Renal pelvis (tissue), 4 donors: ENCODE results near the gene FIBCD1. TPM values are rescaled to one million over a fixed set of nuclear protein-coding genes. Genes with fewer than 3 reads are reported as not detected.
"Not testable (repeated sequence)": the region's sequence is repeated elsewhere in the genome, so short reads cannot be mapped to it uniquely, and the experiment has no call there.

Source experiments
- DNase-seq: peaks from one replicate; pipeline ENCODE4 v3.0.0-alpha.2; 2013
- polyA plus RNA-seq, 3 donors: library from polyadenylated mRNA; unstranded; fragments of 120-200 nt; gene quantifications; one replicate each; pipeline ENCODE4 v1.2.1, GENCODE V29; 2013; ENCODE audit not compliant: insufficient read length in 3 of 3

FIBCD1 gene
- polyA plus RNA-seq, 3 donors = 0.41 to 0.79 (median 0.49) TPM

- DNase-seq = no peak
These were observed 16.0 kb downstream of the FIBCD1 start for GRCh38 chr9:130922893-130923610.

- DNase-seq = no peak
These were observed 16.8 kb downstream of the FIBCD1 start for GRCh38 chr9:130921989-130922892.

GRCh38 chr9:130921300-130921988 lies 17.6 kb downstream of the FIBCD1 start:
- DNase-seq = no peak

- no peak for DNase-seq
These were observed 18.2 kb downstream of the FIBCD1 start for GRCh38 chr9:130920762-130921299.

- no peak for DNase-seq
These were observed 18.8 kb downstream of the FIBCD1 start for GRCh38 chr9:130920233-130920632.

GRCh38 chr9:130919559-130920145 lies 19.4 kb downstream of the FIBCD1 start:
- DNase-seq = no peak

- DNase-seq = no peak
These were observed 20.1 kb downstream of the FIBCD1 start for GRCh38 chr9:130918826-130919558.

- no peak for DNase-seq
These were observed 20.8 kb downstream of the FIBCD1 start for GRCh38 chr9:130918101-130918825.

GRCh38 chr9:130917168-130917960 lies 21.7 kb downstream of the FIBCD1 start:
- no peak for DNase-seq

GRCh38 chr9:130915096-130915447 lies 24.0 kb downstream of the FIBCD1 start:
- DNase-seq = no peak

GRCh38 chr9:130914417-130915095 lies 24.5 kb downstream of the FIBCD1 start:
- no peak for DNase-seq

- no peak for DNase-seq
These were observed 25.2 kb downstream of the FIBCD1 start for GRCh38 chr9:130913599-130914416.

GRCh38 chr9:130912932-130913598 lies 26.0 kb downstream of the FIBCD1 start:
- peak; percentile 76 for DNase-seq

- DNase-seq = no peak
These were observed 27.6 kb downstream of the FIBCD1 start for GRCh38 chr9:130911254-130912049.

GRCh38 chr9:130910670-130911069 lies 28.4 kb downstream of the FIBCD1 start:
- DNase-seq = not testable (repeated sequence)

- not testable (repeated sequence) for DNase-seq
These were observed 29.0 kb downstream of the FIBCD1 start for GRCh38 chr9:130910041-130910440.
